DOHH2 (cell line): ENCODE measurements around the gene AGXT.

ENCODE experiments used
- CTCF ChIP-seq: fragments of 200-600 bp; sonication (generic); IDR thresholded peaks from one replicate; pipeline ENCODE4 v1.5.1; 2014; ENCODE audit warnings: antibody characterized with exemption, mild to moderate bottlenecking, low read depth, low read length; ENCODE audit not compliant: poor library complexity, severe bottlenecking
- EZH2phosphoT487 ChIP-seq: fragments of 200-600 bp; sonication (generic); IDR thresholded peaks from 2 replicates; pipeline ENCODE4 v1.6.1; 2017; ENCODE audit warnings: borderline replicate concordance, mild to moderate bottlenecking, antibody characterized with exemption, low read length, moderate library complexity, mixed read lengths

DNA sequence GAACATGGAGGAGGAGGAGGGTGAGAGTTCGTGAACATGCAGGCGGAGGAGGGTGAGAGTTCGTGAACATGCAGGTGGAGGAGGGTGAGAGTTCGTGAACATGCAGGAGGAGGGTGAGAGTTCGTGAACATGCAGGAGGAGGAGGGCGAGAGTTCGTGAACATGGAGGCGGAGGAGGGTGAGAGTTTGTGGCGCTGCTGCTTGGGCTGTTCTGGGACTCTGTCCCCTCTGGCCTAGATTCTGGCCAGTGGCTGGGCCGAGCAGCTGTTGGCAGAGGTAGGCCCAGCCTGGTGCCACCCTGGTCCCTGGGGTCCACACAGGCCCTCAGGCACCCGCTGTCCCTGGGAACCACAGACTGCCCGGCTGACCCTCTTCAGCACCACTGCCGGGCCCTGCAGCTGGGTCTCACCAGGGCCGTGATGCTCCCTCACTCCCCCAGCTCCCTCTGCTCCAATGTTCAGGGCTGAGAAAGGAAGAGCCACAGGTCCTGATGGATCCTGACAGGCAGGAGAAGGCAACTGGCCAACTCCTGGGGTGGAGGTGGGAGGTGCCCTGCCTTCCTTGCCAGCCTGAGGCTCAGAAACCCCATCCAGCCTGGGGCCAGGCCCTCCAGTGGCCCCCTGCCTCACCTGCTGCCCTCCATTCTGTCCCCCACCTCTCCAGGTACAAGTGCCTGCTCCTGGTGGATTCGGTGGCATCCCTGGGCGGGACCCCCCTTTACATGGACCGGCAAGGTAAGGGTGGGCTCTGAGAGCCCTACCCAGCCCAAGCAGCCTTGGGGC, 3.9 kb downstream of the AGXT start:
- TF ChIP-seq CTCF (no peak), EZH2phosphoT487 (no peak)
